HepG2 (cell line): ENCODE measurements around the gene KRTAP12-1. TPM values are rescaled to one million over a fixed set of nuclear protein-coding genes. Genes with fewer than 3 reads are reported as not detected.

Experiments
- ASH2L ChIP-seq: fragments of 300-600, 200-600 bp; sonication (generic); IDR thresholded peaks from 2 replicates; pipeline ENCODE4 v1.7.0; 2017; ENCODE audit warnings: low read depth, mild to moderate bottlenecking, moderate library complexity, mixed read lengths, low read length; ENCODE audit not compliant: insufficient read length
- CENPX ChIP-seq: sonication (generic); formaldehyde crosslinking; IDR thresholded peaks from 2 replicates; pipeline ENCODE4 v1.9.0; 2021; ENCODE audit warnings: mild to moderate bottlenecking, missing genetic modification reagents, moderate library complexity
- CHD2 ChIP-seq: IDR thresholded peaks from 2 replicates; pipeline ENCODE4 v1.6.1; 2011; ENCODE audit warnings: low read depth, low read length, improper control_type of control experiment
- E2F1 ChIP-seq: sonication (generic); formaldehyde crosslinking; IDR thresholded peaks from 2 replicates; pipeline ENCODE4 v1.5.0; 2020; ENCODE audit warnings: missing genetic modification reagents
- EP300 ChIP-seq, 3 experiments: sonication (generic) in 1 of 3; formaldehyde crosslinking in 1 of 3; IDR thresholded peaks; 2 replicates each; pipeline versions ENCODE4 v1.5.1 to v1.6.1; 2011 to 2020; ENCODE audit warnings: low read depth in 2 of 3, low read length in 2 of 3, borderline replicate concordance in 1 of 3, improper control_type of control experiment in 1 of 3, mild to moderate bottlenecking in 1 of 3, missing genetic modification reagents in 1 of 3, moderate library complexity in 1 of 3
- HMGXB4 ChIP-seq, 2 experiments: sonication (generic) in 1 of 2; formaldehyde crosslinking in 1 of 2; IDR thresholded peaks; 2 replicates each; pipeline versions ENCODE4 v1.4.0 to v1.6.1; 2018 to 2020; ENCODE audit warnings: missing genetic modification reagents in 2 of 2, borderline replicate concordance in 1 of 2, low read depth in 1 of 2, mild to moderate bottlenecking in 1 of 2, missing biosample characterization in 1 of 2
- KDM4B ChIP-seq: sonication (generic); formaldehyde crosslinking; IDR thresholded peaks from 2 replicates; pipeline ENCODE4 v1.4.0; 2020; ENCODE audit warnings: missing genetic modification reagents
- NONO ChIP-seq, 2 experiments: fragments of 450-650 bp in 1 of 2; sonication (generic) in 1 of 2; formaldehyde crosslinking in 1 of 2; IDR thresholded peaks in 1 of 2; conservative IDR thresholded peaks in 1 of 2; 2 replicates each; pipeline versions ENCODE4 v1.6.1 to v1.8.0; 2017 to 2022; ENCODE audit warnings: mild to moderate bottlenecking in 1 of 2, missing genetic modification reagents in 1 of 2, moderate library complexity in 1 of 2
- ONECUT2 ChIP-seq: sonication (generic); formaldehyde crosslinking; IDR thresholded peaks from 2 replicates; pipeline ENCODE4 v1.4.0; 2020; ENCODE audit warnings: missing genetic modification reagents
- RBFOX2 ChIP-seq: fragments of 200-400 bp; formaldehyde crosslinking; IDR thresholded peaks from 2 replicates; pipeline ENCODE4 v1.6.1; 2017; ENCODE audit warnings: low read depth, mild to moderate bottlenecking, low read length
- RFXANK ChIP-seq: IDR thresholded peaks from 2 replicates; pipeline ENCODE4 v1.6.1; 2016
- SAFB2 ChIP-seq: sonication (generic); formaldehyde crosslinking; IDR thresholded peaks from 2 replicates; pipeline ENCODE4 v1.5.1; 2020; ENCODE audit warnings: missing genetic modification reagents, low read depth, mild to moderate bottlenecking, borderline replicate concordance
- TERF1 ChIP-seq: sonication (generic); formaldehyde crosslinking; IDR thresholded peaks from 2 replicates; pipeline ENCODE4 v1.8.0; 2022; ENCODE audit warnings: mild to moderate bottlenecking, missing genetic modification reagents, moderate library complexity
- TRIM24 ChIP-seq: sonication (generic); formaldehyde crosslinking; IDR thresholded peaks from 2 replicates; pipeline ENCODE4 v1.8.0; 2022; ENCODE audit warnings: mild to moderate bottlenecking, missing genetic modification reagents
- ZBTB42 ChIP-seq: sonication (generic); formaldehyde crosslinking; IDR thresholded peaks from 2 replicates; pipeline ENCODE4 v1.5.0; 2020; ENCODE audit warnings: mild to moderate bottlenecking, missing genetic modification reagents
- ZC3H4 ChIP-seq: sonication (generic); formaldehyde crosslinking; IDR thresholded peaks from 2 replicates; pipeline ENCODE4 v1.4.0; 2020; ENCODE audit warnings: missing genetic modification reagents, borderline replicate concordance
- ZNF274 ChIP-seq: sonication (generic); formaldehyde crosslinking; IDR thresholded peaks from 2 replicates; pipeline ENCODE4 v1.5.1; 2020; ENCODE audit warnings: mild to moderate bottlenecking, missing genetic modification reagents
- ZNF468 ChIP-seq: sonication (generic); formaldehyde crosslinking; IDR thresholded peaks from 2 replicates; pipeline ENCODE4 v1.8.0; 2022; ENCODE audit warnings: mild to moderate bottlenecking, moderate library complexity, missing genetic modification reagents
- ZNF503 ChIP-seq: sonication (generic); formaldehyde crosslinking; IDR thresholded peaks from 2 replicates; pipeline ENCODE4 v1.4.0; 2020; ENCODE audit warnings: missing genetic modification reagents
- polyA plus RNA-seq, 8 experiments: library from polyadenylated mRNA; depleted of rRNA in 3 of 8; stranded (reverse) in 7 of 8; unstranded in 1 of 8; fragments of >200 nt; fragmentation: Illumina TruSeq in 4 of 8; extraction: Trizol in 4 of 8; gene quantifications; 2 replicates each; pipeline versions ENCODE4 v1.2.1 to v1.2.3, GENCODE V29; 2011 to 2016; ENCODE audit warnings: low read depth in 4 of 8, missing spikeins in 1 of 8, mixed read lengths in 1 of 8; ENCODE audit not compliant: insufficient read depth in 1 of 8
- total RNA-seq, 5 experiments: library from RNA; depleted of rRNA; stranded (reverse); fragments of >200 nt; fragmentation: Illumina TruSeq; extraction: Trizol; gene quantifications; 2 replicates each; pipeline ENCODE4 v1.2.3, GENCODE V29; 2016; ENCODE audit warnings: low read depth in 1 of 5

KRTAP12-1 gene
- total and polyA plus RNA-seq, 2 of the 13 experiments (the other 11 are each of a cell fraction or from before 2014, with no cell fraction given), result not detected

GRCh38 chr21:44702973-44703730 is 21.2 kb upstream of the KRTAP12-1 start (continued):
- no peak for TF ChIP-seq ZNF503 (CRISPR knock-in tag)
- TF ChIP-seq ZNF274 (CRISPR knock-in tag), result peak; percentile 55; the same call in 1 of the 2 replicates
- no peak for TF ChIP-seq CHD2
- no peak for TF ChIP-seq KDM4B (CRISPR knock-in tag)
- no peak for TF ChIP-seq ONECUT2
- no peak for TF ChIP-seq ASH2L
- no peak for TF ChIP-seq SAFB2
- no peak for TF ChIP-seq NONO (IDR thresholded peaks at IDR 0.05)
- no peak for TF ChIP-seq NONO (CRISPR knock-in tag; conservative IDR thresholded peaks at IDR 0.05)
- no peak for TF ChIP-seq ZC3H4
- TF ChIP-seq RBFOX2, result no peak
- TF ChIP-seq TERF1, result no peak
- TF ChIP-seq CENPX, result no peak
- no peak for TF ChIP-seq RFXANK
- no peak; a peak in 1 of 4 replicates for TF ChIP-seq EP300 (IDR thresholded peaks at IDR 0.05; ENCODE audit: low read depth in 2 of 2, low read length in 2 of 2)
- 0 out of 2 replicates have a peak, but pooled peaks have one; percentile 16 for TF ChIP-seq EP300 (CRISPR knock-in tag; IDR thresholded peaks at IDR 0.05; ENCODE audit: borderline replicate concordance)
- no peak for TF ChIP-seq TRIM24 (CRISPR knock-in tag)
- no peak; a peak in 1 of 4 replicates for TF ChIP-seq HMGXB4 (CRISPR knock-in tag; IDR thresholded peaks at IDR 0.05; ENCODE audit: borderline replicate concordance in 1 of 2, low read depth in 1 of 2)
- no peak for TF ChIP-seq ZBTB42 (CRISPR knock-in tag)
- TF ChIP-seq ZNF468 (CRISPR knock-in tag), result no peak
- TF ChIP-seq E2F1 (CRISPR knock-in tag), result no peak
